GM12878 (cell line): ENCODE data around the gene SLC31A1. TPM values are rescaled to one million over a fixed set of nuclear protein-coding genes. Genes with fewer than 3 reads are reported as not detected.

ENCODE experiments used
- ATAC-seq: fragments of 200-7000 bp; cut with Tn5 transposase; 3 replicates; pipeline ENCODE4 v1.9.1; 2020; ENCODE audit warnings: mild to moderate bottlenecking, moderate library complexity
- BruUV-seq: library from RNA; stranded (reverse); fragments of 400-500 nt; replicated peaks from 2 replicates; lab custom pipeline; 2021; lab: Mats Ljungman, UMichigan
- CTCF ChIA-PET: fragments of 300-600 bp; sonication (Branson Sonifier 250); formaldehyde crosslinking; extraction: SDS; loops from one replicate; lab custom pipeline; 2021; ENCODE audit warnings: inconsistent platforms; lab: Yijun Ruan, JAX
- POLR2A ChIA-PET: fragments of 350-600 bp; formaldehyde crosslinking; extraction: SDS; loops from one replicate; lab custom pipeline; 2021; ENCODE audit warnings: inconsistent platforms; lab: Charles Lee
- RAD21 ChIA-PET: fragments of 300-600 bp; sonication (Branson Sonifier 250); formaldehyde crosslinking; loops from one replicate; lab custom pipeline; 2023; ENCODE audit warnings: antibody characterized with exemption; ENCODE audit not compliant: unreplicated experiment; lab: Charles Lee
- SMC1A ChIA-PET: fragments of 300-600 bp; sonication (Branson Sonifier 250); formaldehyde crosslinking; loops from one replicate; lab custom pipeline; 2023; ENCODE audit not compliant: unreplicated experiment, uncharacterized antibody; lab: Charles Lee
- DNase-seq: peaks from one replicate; pipeline ENCODE4 v3.0.0-alpha.2; 2011; ENCODE audit warnings: low read depth, low spot score
- FAIRE-seq: peaks from 3 replicates; lab custom pipeline; 2011; peaks lifted over from hg19 to GRCh38; lab: Jason Lieb, UNC
- H2AFZ ChIP-seq: 2 replicates; pipeline ENCODE4 v1.6.0; 2011; ENCODE audit warnings: low read depth, low read length, control low read depth; ENCODE audit not compliant: control insufficient read depth
- H3K27ac ChIP-seq: 2 replicates; pipeline ENCODE4 v1.5.1; 2011; ENCODE audit warnings: control low read depth; ENCODE audit not compliant: control insufficient read depth, insufficient read depth
- H3K27me3 ChIP-seq, 2 experiments: replicated peaks in 1 of 2; 2 replicates each; pipeline versions ENCODE4 v1.6.0 to v1.6.1; 2011; ENCODE audit warnings: low read length in 1 of 2; ENCODE audit not compliant: control insufficient read depth in 2 of 2, insufficient read depth in 2 of 2
- H3K36me3 ChIP-seq, 2 experiments: 2 replicates each; pipeline ENCODE4 v1.5.1; 2011; ENCODE audit warnings: low read length in 1 of 2; ENCODE audit not compliant: control insufficient read depth in 2 of 2, insufficient read depth in 2 of 2
- H3K4me1 ChIP-seq: 2 replicates; pipeline ENCODE4 v1.6.1; 2011; ENCODE audit warnings: mild to moderate bottlenecking, low read length, moderate library complexity, mixed read lengths; ENCODE audit not compliant: control insufficient read depth, insufficient read depth
- H3K4me2 ChIP-seq: 2 replicates; pipeline ENCODE4 v1.6.0; 2011; ENCODE audit warnings: control low read depth; ENCODE audit not compliant: control insufficient read depth, insufficient read depth
- H3K4me3 ChIP-seq: fragments of 200-600 bp; sonication (generic); 2 replicates; pipeline ENCODE4 v1.5.1; 2016
- H3K79me2 ChIP-seq: 2 replicates; pipeline ENCODE4 v1.6.0; 2011; ENCODE audit warnings: low read length; ENCODE audit not compliant: control insufficient read depth, insufficient read depth
- H3K9ac ChIP-seq: 2 replicates; pipeline ENCODE4 v1.8.0; 2011; ENCODE audit warnings: low read length, control low read depth, mixed read lengths; ENCODE audit not compliant: control insufficient read depth, insufficient read depth
- H3K9me3 ChIP-seq: replicated peaks from 3 replicates; pipeline ENCODE4 v1.5.1; 2011; ENCODE audit warnings: mild to moderate bottlenecking, low read length; ENCODE audit not compliant: control insufficient read depth, insufficient read depth
- H4K20me1 ChIP-seq: 2 replicates; pipeline ENCODE4 v1.6.0; 2011; ENCODE audit not compliant: control insufficient read depth, insufficient read depth
- BMI1 ChIP-seq: fragments of 450-650 bp; IDR thresholded peaks from 2 replicates; pipeline ENCODE4 v1.6.1; 2016; ENCODE audit warnings: mild to moderate bottlenecking, moderate library complexity, borderline replicate concordance
- CBFB ChIP-seq: IDR thresholded peaks from 2 replicates; pipeline ENCODE4 v1.6.1; 2016; ENCODE audit warnings: antibody characterized with exemption, low read depth
- CHD2 ChIP-seq: IDR thresholded peaks from 2 replicates; pipeline ENCODE4 v1.6.1; 2011; ENCODE audit warnings: low read depth, low read length, improper control_type of control experiment, borderline replicate concordance
- CHD4 ChIP-seq: fragments of 200-600 bp; sonication (generic); IDR thresholded peaks from 2 replicates; pipeline ENCODE4 v1.6.1; 2016; ENCODE audit warnings: mild to moderate bottlenecking
- CTCF ChIP-seq, 3 experiments: IDR thresholded peaks in 2 of 3; conservative IDR thresholded peaks in 1 of 3; 2 replicates each; pipeline ENCODE4 v1.5.1; 2011; ENCODE audit warnings: low read depth in 3 of 3, low read length in 3 of 3, mild to moderate bottlenecking in 3 of 3, control low read depth in 2 of 3, moderate library complexity in 2 of 3, inconsistent platforms in 1 of 3, mixed read lengths in 1 of 3; ENCODE audit not compliant: control insufficient read depth in 2 of 3, insufficient read depth in 1 of 3; ENCODE audit errors: extremely low read depth in 1 of 3
- E2F4 ChIP-seq: IDR thresholded peaks from 2 replicates; pipeline ENCODE4 v1.6.1; 2012; ENCODE audit warnings: low read depth, low read length, improper control_type of control experiment
- MLLT1 ChIP-seq: fragments of 450-650 bp; IDR thresholded peaks from 2 replicates; pipeline ENCODE4 v1.6.1; 2016; ENCODE audit warnings: mild to moderate bottlenecking
- MTA2 ChIP-seq: fragments of 450-650 bp; IDR thresholded peaks from 2 replicates; pipeline ENCODE4 v1.6.1; 2016; ENCODE audit warnings: low read depth, mild to moderate bottlenecking, moderate library complexity
- MTA3 ChIP-seq: IDR thresholded peaks from 2 replicates; pipeline ENCODE4 v1.6.1; 2012; ENCODE audit warnings: low read length, inconsistent platforms, borderline replicate concordance
- MXI1 ChIP-seq: fragments of 150-350 bp; IDR thresholded peaks from 2 replicates; pipeline ENCODE4 v1.6.1; 2011; ENCODE audit warnings: low read depth, mild to moderate bottlenecking, inconsistent platforms, low read length, improper control_type of control experiment
- NFIC ChIP-seq: IDR thresholded peaks from 2 replicates; pipeline ENCODE4 v1.6.1; 2012; ENCODE audit warnings: low read depth, mild to moderate bottlenecking, inconsistent platforms, low read length, moderate library complexity
- NR2C2 ChIP-seq: IDR thresholded peaks from 2 replicates; pipeline ENCODE4 v1.6.1; 2011; ENCODE audit warnings: borderline replicate concordance, low read depth; ENCODE audit not compliant: control insufficient read depth, insufficient read length
- POLR2A ChIP-seq: IDR thresholded peaks from 2 replicates; pipeline ENCODE4 v1.6.1; 2011; ENCODE audit warnings: low read depth, mild to moderate bottlenecking, low read length
- RAD21 ChIP-seq: IDR thresholded peaks from 2 replicates; pipeline ENCODE4 v1.6.1; 2011; ENCODE audit warnings: mild to moderate bottlenecking, low read depth, low read length, moderate library complexity; ENCODE audit not compliant: insufficient read depth
- SMAD1 ChIP-seq: fragments of 450-650 bp; IDR thresholded peaks from 2 replicates; pipeline ENCODE4 v1.6.1; 2018; ENCODE audit warnings: mild to moderate bottlenecking, low read depth; ENCODE audit not compliant: partially characterized antibody
- SREBF2 ChIP-seq: IDR thresholded peaks from 2 replicates; pipeline ENCODE4 v1.6.1; 2012; ENCODE audit warnings: mild to moderate bottlenecking, low read length
- TCF12 ChIP-seq: IDR thresholded peaks from 2 replicates; pipeline ENCODE4 v1.6.1; 2011; ENCODE audit warnings: low read depth, mild to moderate bottlenecking, low read length
- USF1 ChIP-seq: IDR thresholded peaks from 2 replicates; pipeline ENCODE4 v1.6.1; 2011; ENCODE audit warnings: borderline replicate concordance, low read depth, mild to moderate bottlenecking, moderate library complexity, mixed read lengths, low read length; ENCODE audit not compliant: insufficient read depth; ENCODE audit errors: extremely low read length
- ZNF274 ChIP-seq: IDR thresholded peaks from one replicate; pipeline ENCODE4 v1.8.0; 2011; ENCODE audit not compliant: insufficient read length, insufficient read depth
- WGBS: methylation state at CpG from one replicate; pipeline ENCODE4 v1.1.6; 2016; ENCODE audit warnings: low lambda C conversion rate; ENCODE audit not compliant: insufficient replicate concordance, insufficient coverage; ENCODE audit errors: missing lambda C conversion rate; 5-methylcytosine and 5-hydroxymethylcytosine counted together
- in situ Hi-C: fragments of 300-500 bp; cut with MboI; formaldehyde crosslinking; loops from 9 replicates; pipeline ENCODE4 v1.14.3; 2018; ENCODE audit warnings: mixed read lengths
- intact Hi-C: fragments of 100-400 bp; cut with micrococcal nuclease; formaldehyde crosslinking; loops from one replicate; pipeline ENCODE4 v1.14.2; 2022; ENCODE audit not compliant: unreplicated experiment
- polyA plus RNA-seq, 11 experiments: library from polyadenylated mRNA; depleted of rRNA in 4 of 11; unstranded in 6 of 11; stranded (reverse) in 5 of 11; fragments of >200 nt; fragmentation: Nextera tagmentation in 4 of 11; fragmentation: Illumina TruSeq in 1 of 11; extraction: Ambion mirVana in 4 of 11; extraction: Trizol in 1 of 11; gene quantifications; 1 replicate in 1 of 11; 2 replicates in 10 of 11; pipeline versions ENCODE4 v1.2.1 to v1.2.3, GENCODE V29; 2011 to 2016; ENCODE audit warnings: inconsistent platforms in 2 of 11, missing spikeins in 2 of 11, low read depth in 1 of 11
- total RNA-seq, 4 experiments: library from RNA; depleted of rRNA in 3 of 4; stranded (reverse); fragments of >200 nt in 3 of 4; fragmentation: Illumina TruSeq in 1 of 4; extraction: Trizol in 1 of 4; gene quantifications; 2 replicates each; pipeline versions ENCODE4 v1.2.1 to v1.2.3, GENCODE V29; 2013 to 2021

Gene SLC31A1
- total and polyA plus RNA-seq, 10 of the 15 experiments (the other 5 are each of a cell fraction or from before 2014, with no cell fraction given) = 7.3 to 16.2 (median 10.5) TPM

GRCh38 chr9:113205432-113205831 lies 15.9 kb upstream of the SLC31A1 start (continued):
- no peak for TF ChIP-seq MTA2
- TF ChIP-seq SREBF2 = no peak
- no peak for TF ChIP-seq SMAD1
- TF ChIP-seq NFIC = no peak
- no peak for TF ChIP-seq MTA3
- TF ChIP-seq CHD4 = no peak
- TF ChIP-seq RAD21 = no peak
- TF ChIP-seq BMI1 = no peak
- no peak for TF ChIP-seq CBFB

- Histone ChIP-seq H3K27me3 (no peaks in the 10 kb centered on the region), H3K4me2 (no peak overlapping the region), H3K9me3 (no peaks in the 10 kb centered on the region), H3K36me3 (peaks cover 2 to 38% of the 10 kb centered on the region in 2 experiments; a peak in 2 of 4 replicates), H3K9ac (no peak overlapping the region), H4K20me1 (no peaks in the 10 kb centered on the region), H3K27ac (no peak overlapping the region), H3K4me3 (no peak overlapping the region), H3K79me2 (no peaks in the 10 kb centered on the region), H2AFZ (no peak overlapping the region), H3K4me1 (peaks cover 4% of the 10 kb centered on the region; the same call in 1 of the 2 replicates)
- BruUV-seq = no TSS peak
- DNase-seq = no peak
- ChIA-PET RAD21 (interaction anchor here (0.6 to 1.0 kb wide), 2 partner anchors 14 to 19 kb away, joined by 3 read pairs; no protein-coding TSS in a partner anchor), SMC1A (interaction anchor here (1.3 kb wide), 1 partner anchor 12 kb away, joined by 3 read pairs; no protein-coding TSS in a partner anchor), CTCF (no interaction called here), POLR2A (interaction anchor here (0.6 to 0.7 kb wide), 2 partner anchors 19 to 105 kb away, joined by 3 read pairs; no protein-coding TSS in a partner anchor)
- 100% methylated on average over 1 of the region's 1 CpG for WGBS
- FAIRE-seq = no peak
- intact Hi-C loops (no loop called here), in situ Hi-C loops (no loop called here)
- no peak for ATAC-seq
- TF ChIP-seq E2F4 (no peak), NR2C2 (no peak), MLLT1 (no peak), MXI1 (no peak), CHD2 (no peak), CTCF (IDR thresholded peaks at IDR 0.05 in 2 of 3, conservative IDR thresholded peaks at IDR 0.05 in 1 of 3; ENCODE audit: control insufficient read depth in 2 of 3, extremely low read depth in 1 of 3, insufficient read depth in 1 of 3, low read depth in 3 of 3, low read length in 3 of 3) (no peak), USF1 (no peak), TCF12 (no peak), POLR2A (no peak), ZNF274 (no peak)
Measured at GRCh38 chr9:113205861-113206260, 15.5 kb upstream of the SLC31A1 start.
